Suprapubic skin (tissue), 4 donors: ENCODE measurements around the gene WTIP. TPM values are rescaled to one million over a fixed set of nuclear protein-coding genes. Genes with fewer than 3 reads are reported as not detected.

ENCODE experiments used
- DNase-seq, 2 donors: peaks; one replicate each; pipeline ENCODE4 v3.0.0-alpha.2; 2019; ENCODE audit warnings: low spot score in 2 of 2
- H3K27ac ChIP-seq: fragments of 200-600 bp; sonication (generic); one replicate; pipeline ENCODE4 v1.5.1; 2019
- H3K27me3 ChIP-seq: fragments of 200-600 bp; sonication (generic); one replicate; pipeline ENCODE4 v1.5.1; 2019
- H3K36me3 ChIP-seq: fragments of 200-600 bp; sonication (generic); one replicate; pipeline ENCODE4 v1.5.1; 2019
- H3K4me1 ChIP-seq: fragments of 200-600 bp; sonication (generic); one replicate; pipeline ENCODE4 v1.5.1; 2019
- H3K4me3 ChIP-seq: fragments of 200-600 bp; sonication (generic); one replicate; pipeline ENCODE4 v1.5.1; 2019; ENCODE audit warnings: mild to moderate bottlenecking
- H3K9me3 ChIP-seq: fragments of 200-600 bp; sonication (generic); one replicate; pipeline ENCODE4 v1.5.1; 2019
- EP300 ChIP-seq: sonication (generic); formaldehyde crosslinking; IDR thresholded peaks from one replicate; pipeline ENCODE4 v1.6.1; 2017; ENCODE audit warnings: antibody characterized with exemption
- POLR2A ChIP-seq, 2 donors: fragments of 450-650 bp; IDR thresholded peaks; one replicate each; pipeline ENCODE4 v1.6.1; 2017; ENCODE audit warnings: antibody characterized with exemption in 2 of 2, mild to moderate bottlenecking in 2 of 2, moderate library complexity in 2 of 2
- POLR2AphosphoS5 ChIP-seq, 3 donors: sonication (generic); formaldehyde crosslinking; IDR thresholded peaks; one replicate each; pipeline ENCODE4 v1.6.1; 2017; ENCODE audit warnings: antibody characterized with exemption in 3 of 3
- WGBS: methylation state at CpG from one replicate; pipeline ENCODE4 v1.1.5; 2018; 5-methylcytosine and 5-hydroxymethylcytosine counted together
- total RNA-seq, 4 donors: library from RNA; depleted of rRNA; stranded (reverse); fragments of >200 nt; gene quantifications; one replicate each; pipeline ENCODE4 v1.1.0, GENCODE V29; 2016
- TF ChIP-seq, protein P1 (sequence below), 2 donors: fragments of 200-600 bp in 1 of 2; fragments of 450-650 bp in 1 of 2; sonication (generic) in 1 of 2; IDR thresholded peaks; one replicate each; pipeline ENCODE4 v1.5.1; 2016 to 2019; ENCODE audit warnings: antibody characterized with exemption in 2 of 2, mild to moderate bottlenecking in 1 of 2, moderate library complexity in 1 of 2

WTIP gene
- total RNA-seq, 4 donors from 2014 or later: 8.7 to 15.7 (median 12.5) TPM

DNA sequence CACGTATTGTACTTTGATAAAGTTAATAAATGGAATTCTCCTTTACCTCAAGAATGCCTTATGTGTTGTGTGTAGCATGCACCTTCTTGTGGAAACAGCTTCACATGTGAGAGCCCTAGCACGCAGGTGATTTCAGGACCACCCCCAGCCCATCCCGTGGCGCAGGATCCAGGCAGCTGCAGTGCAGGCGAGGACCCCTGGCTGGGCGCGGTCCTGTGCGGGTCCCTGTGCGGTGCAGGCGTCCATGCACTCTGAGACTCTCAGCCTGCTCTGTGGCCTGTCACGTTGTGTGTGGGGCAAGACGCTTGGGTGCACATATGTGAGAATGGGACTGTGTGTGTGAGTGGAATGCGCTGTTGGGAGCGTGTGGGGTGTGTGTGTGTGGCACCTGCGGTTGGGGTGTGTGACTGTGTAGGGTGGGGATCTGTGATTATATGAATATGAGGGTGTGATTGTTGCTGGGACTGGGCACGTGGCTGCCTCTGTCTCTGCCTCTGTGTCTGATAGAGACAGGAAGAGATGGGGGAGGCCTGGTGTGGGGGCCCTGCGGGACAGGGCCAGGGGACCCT, 30.8 kb downstream of the WTIP start:
- TF ChIP-seq, protein P1, sequence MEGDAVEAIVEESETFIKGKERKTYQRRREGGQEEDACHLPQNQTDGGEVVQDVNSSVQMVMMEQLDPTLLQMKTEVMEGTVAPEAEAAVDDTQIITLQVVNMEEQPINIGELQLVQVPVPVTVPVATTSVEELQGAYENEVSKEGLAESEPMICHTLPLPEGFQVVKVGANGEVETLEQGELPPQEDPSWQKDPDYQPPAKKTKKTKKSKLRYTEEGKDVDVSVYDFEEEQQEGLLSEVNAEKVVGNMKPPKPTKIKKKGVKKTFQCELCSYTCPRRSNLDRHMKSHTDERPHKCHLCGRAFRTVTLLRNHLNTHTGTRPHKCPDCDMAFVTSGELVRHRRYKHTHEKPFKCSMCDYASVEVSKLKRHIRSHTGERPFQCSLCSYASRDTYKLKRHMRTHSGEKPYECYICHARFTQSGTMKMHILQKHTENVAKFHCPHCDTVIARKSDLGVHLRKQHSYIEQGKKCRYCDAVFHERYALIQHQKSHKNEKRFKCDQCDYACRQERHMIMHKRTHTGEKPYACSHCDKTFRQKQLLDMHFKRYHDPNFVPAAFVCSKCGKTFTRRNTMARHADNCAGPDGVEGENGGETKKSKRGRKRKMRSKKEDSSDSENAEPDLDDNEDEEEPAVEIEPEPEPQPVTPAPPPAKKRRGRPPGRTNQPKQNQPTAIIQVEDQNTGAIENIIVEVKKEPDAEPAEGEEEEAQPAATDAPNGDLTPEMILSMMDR (IDR thresholded peaks at IDR 0.05): no peak
- no peak for TF ChIP-seq POLR2A (IDR thresholded peaks at IDR 0.05)
- no peak for TF ChIP-seq POLR2AphosphoS5 (IDR thresholded peaks at IDR 0.05)
- no peak for TF ChIP-seq EP300
- Histone ChIP-seq H3K27ac (no peak overlapping the region), H3K36me3 (no peaks in the 10 kb centered on the region), H3K9me3 (no peaks in the 10 kb centered on the region), H3K27me3 (peaks cover 4% of the 10 kb centered on the region), H3K4me3 (no peak overlapping the region), H3K4me1 (no peaks in the 10 kb centered on the region)
- DNase-seq: peak in 1 of 2 donors; percentile 65
- WGBS: 81% methylated on average over 17 of the region's 17 CpGs

DNA sequence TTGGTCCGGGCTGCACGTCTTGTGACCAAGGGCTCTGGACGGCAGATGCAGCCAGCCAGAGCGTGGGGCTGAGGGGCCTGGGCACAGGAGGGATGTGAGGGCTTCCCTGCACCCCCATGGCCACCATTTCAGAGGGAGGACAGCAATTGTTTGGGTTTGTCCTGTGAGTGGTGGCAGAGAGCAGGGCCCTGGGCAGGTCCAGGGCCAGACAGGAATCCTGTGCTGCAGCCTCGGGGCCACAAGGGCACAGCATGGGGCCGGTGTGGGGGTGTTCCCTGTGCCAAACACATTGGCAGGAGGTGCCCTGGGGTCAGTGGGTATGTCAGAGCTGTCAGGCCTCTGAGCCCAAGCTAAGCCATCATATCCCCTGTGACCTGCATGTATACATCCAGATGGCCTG, 32.2 kb downstream of the WTIP start:
- H3K4me1 ChIP-seq: no peaks in the 10 kb centered on the region
- 83% methylated on average over 3 of the region's 6 CpGs for WGBS
- H3K27me3 ChIP-seq: peaks cover 4% of the 10 kb centered on the region
- H3K4me3 ChIP-seq: no peak overlapping the region
- no peak for DNase-seq
- no peak overlapping the region for H3K27ac ChIP-seq
- no peaks in the 10 kb centered on the region for H3K36me3 ChIP-seq
- no peaks in the 10 kb centered on the region for H3K9me3 ChIP-seq
- TF ChIP-seq, protein P1 (IDR thresholded peaks at IDR 0.05): no peak
- TF ChIP-seq EP300 (no peak), POLR2A (IDR thresholded peaks at IDR 0.05) (no peak), POLR2AphosphoS5 (IDR thresholded peaks at IDR 0.05) (no peak)

DNA sequence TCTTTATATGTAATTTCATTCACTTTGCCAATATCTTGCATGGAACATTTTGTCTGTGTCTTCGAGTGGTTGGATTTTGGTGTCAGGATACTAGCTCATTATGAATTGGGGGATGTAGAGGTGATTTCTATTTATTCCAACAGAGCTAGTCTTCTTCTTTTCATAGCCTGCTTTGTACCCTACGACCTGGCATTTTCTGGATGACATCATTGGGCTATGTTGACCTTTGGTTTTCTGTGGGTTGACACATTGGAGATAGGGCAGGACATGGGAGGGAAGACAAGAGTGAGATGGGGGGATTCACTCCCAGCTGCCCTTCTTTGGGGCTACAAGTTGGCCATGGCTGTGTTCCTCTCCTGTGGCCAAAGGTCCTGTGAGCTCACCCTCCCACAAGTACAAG, 38.0 kb downstream of the WTIP start:
- H3K27ac ChIP-seq: no peak overlapping the region
- no peaks in the 10 kb centered on the region for H3K9me3 ChIP-seq
- WGBS: 63% methylated on average over 2 of the region's 2 CpGs
- no peaks in the 10 kb centered on the region for H3K4me1 ChIP-seq
- no peak for DNase-seq
- TF ChIP-seq EP300: no peak
- TF ChIP-seq POLR2AphosphoS5 (IDR thresholded peaks at IDR 0.05): no peak
- TF ChIP-seq, protein P1 (IDR thresholded peaks at IDR 0.05): no peak
- no peak for TF ChIP-seq POLR2A (IDR thresholded peaks at IDR 0.05)
- H3K27me3 ChIP-seq: no peaks in the 10 kb centered on the region
- no peaks in the 10 kb centered on the region for H3K36me3 ChIP-seq
- H3K4me3 ChIP-seq: no peak overlapping the region

DNA sequence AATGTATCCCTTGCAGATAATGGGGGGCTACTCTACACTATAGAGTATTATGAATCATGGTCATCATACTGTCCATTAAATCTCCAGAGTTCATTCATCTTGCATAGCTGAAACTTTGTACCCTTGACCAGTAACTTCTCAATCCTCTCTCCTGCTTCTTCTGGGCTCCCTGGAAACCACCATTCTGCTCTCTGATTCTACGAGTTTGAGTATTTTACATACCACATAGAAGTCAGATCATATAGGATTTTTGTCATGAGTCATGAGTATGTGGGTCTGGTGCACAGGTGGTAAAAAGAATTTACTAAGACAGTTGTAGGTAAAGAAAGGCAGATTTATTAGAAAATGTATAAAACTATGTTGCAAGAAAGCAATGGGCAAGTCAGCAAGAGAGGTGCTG, 41.9 kb downstream of the WTIP start:
- H3K36me3 ChIP-seq: no peaks in the 10 kb centered on the region
- no peak overlapping the region for H3K4me3 ChIP-seq
- H3K4me1 ChIP-seq: no peaks in the 10 kb centered on the region
- no peaks in the 10 kb centered on the region for H3K9me3 ChIP-seq
- no peak for DNase-seq
- TF ChIP-seq EP300 (no peak), POLR2AphosphoS5 (IDR thresholded peaks at IDR 0.05) (no peak), POLR2A (IDR thresholded peaks at IDR 0.05) (no peak)
- TF ChIP-seq, protein P1 (IDR thresholded peaks at IDR 0.05): no peak
- no peak overlapping the region for H3K27ac ChIP-seq
- WGBS: 69% methylated on average over 1 of the region's 1 CpG
- H3K27me3 ChIP-seq: no peaks in the 10 kb centered on the region

DNA sequence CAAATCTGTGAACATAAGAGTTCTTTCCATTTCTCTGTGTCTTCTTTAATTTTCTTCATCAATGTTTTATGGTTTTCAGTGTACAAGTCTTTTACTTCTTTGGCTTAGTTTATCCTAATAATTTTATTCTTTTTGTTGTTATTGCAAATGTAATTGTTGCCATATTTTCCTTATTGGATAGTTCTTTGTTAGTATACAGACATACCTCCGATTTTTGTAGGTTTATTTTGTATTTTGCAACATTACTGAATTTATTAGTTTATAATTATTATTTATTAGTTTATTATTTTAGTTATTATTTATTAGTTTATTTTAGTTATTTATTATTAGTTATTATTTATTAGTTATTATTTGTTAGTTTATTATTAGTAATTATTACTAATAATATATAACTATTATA, 43.4 kb downstream of the WTIP start:
- Histone ChIP-seq H3K36me3 (no peaks in the 10 kb centered on the region), H3K27ac (no peak overlapping the region), H3K4me1 (no peaks in the 10 kb centered on the region), H3K4me3 (no peak overlapping the region), H3K9me3 (no peaks in the 10 kb centered on the region), H3K27me3 (no peaks in the 10 kb centered on the region)
- WGBS: 88% methylated on average over 1 of the region's 1 CpG
- TF ChIP-seq, protein P1 (IDR thresholded peaks at IDR 0.05): no peak
- TF ChIP-seq EP300 (no peak), POLR2AphosphoS5 (IDR thresholded peaks at IDR 0.05) (no peak), POLR2A (IDR thresholded peaks at IDR 0.05) (no peak)
- DNase-seq: no peak
